Hematopoietic multipotent progenitor cell treated with erythropoietin and hydrocortisone succinate and interleukin-3 and kit ligand, for 4 days (in vitro differentiated cells): Measurements from ENCODE around the gene MED7.
"Not testable (repeated sequence)": the region's sequence is repeated elsewhere in the genome, so short reads cannot be mapped to it uniquely, and the experiment has no call there.

Source experiments
- DNase-seq: peaks from one replicate; pipeline ENCODE4 v3.0.0-alpha.2; 2015

The MED7 gene, protein sequence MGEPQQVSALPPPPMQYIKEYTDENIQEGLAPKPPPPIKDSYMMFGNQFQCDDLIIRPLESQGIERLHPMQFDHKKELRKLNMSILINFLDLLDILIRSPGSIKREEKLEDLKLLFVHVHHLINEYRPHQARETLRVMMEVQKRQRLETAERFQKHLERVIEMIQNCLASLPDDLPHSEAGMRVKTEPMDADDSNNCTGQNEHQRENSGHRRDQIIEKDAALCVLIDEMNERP

DNA sequence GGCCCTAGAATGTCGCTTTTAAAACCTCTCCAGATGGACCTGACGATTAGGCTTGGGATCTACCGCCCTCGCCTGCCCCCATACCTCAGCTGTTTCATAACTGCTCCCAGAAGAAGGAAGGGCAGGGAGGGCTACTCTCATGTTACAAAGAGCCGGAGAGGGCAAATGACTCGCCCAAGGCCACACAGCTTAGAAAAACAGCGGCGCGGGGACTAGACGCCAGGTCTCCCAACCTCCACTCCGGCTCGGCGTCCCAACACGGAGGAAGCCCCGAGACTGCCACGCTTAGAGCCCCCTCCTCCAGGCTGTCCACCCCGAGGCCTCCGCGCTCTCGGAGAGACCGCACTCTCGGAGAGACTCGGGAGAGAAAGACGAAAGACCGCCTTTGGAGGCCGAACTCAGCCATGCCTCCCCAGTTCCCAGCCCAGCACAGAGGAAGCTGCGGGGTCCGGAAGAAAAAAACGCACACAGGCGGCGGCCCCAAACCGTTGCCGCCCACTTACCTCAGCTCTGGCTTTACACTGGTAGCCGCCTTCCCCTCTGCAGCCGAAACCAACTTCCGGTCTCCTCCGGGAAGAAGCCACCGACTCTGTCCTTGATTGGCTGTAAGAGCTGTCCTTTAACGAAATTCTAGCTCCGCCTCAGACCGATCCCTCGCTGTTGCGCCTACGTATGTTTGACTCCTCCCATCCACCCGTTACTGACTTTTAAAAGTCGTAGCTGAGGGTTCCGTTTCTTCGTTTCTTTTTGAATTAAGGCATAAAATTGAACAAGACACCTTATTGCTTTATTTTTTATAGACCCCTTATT, at the start of gene MED7:
Gene MED7, minus strand, starts transcription at position 549 of the 810 bp plus-strand sequence. CDS start 3,434 bp downstream, outside the sequence.
- DNase-seq = peak; percentile 99

GRCh38 chr5:157189223-157189622, 46.6 kb upstream of the MED7 start:
- no peak for DNase-seq

DNA sequence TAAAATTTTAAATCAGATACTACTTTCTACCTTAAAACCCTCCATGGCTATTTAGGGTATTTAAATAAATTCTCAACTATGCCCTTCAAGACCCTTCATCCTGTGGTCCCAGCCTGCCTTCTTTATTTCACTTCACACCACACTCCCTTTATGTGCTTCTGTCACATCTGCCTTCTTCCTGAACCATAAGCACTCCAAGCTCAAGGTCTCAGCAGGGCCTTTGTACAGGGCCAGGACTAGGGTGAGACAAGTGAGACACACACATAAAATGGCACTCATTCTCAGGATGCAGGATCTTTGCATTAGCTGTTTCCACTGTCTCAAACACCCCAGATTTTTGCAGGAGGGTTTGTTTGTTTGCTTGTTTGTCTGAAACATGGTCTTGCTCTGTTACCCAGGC, 45.6 kb upstream of the MED7 start:
- no peak for DNase-seq

DNA sequence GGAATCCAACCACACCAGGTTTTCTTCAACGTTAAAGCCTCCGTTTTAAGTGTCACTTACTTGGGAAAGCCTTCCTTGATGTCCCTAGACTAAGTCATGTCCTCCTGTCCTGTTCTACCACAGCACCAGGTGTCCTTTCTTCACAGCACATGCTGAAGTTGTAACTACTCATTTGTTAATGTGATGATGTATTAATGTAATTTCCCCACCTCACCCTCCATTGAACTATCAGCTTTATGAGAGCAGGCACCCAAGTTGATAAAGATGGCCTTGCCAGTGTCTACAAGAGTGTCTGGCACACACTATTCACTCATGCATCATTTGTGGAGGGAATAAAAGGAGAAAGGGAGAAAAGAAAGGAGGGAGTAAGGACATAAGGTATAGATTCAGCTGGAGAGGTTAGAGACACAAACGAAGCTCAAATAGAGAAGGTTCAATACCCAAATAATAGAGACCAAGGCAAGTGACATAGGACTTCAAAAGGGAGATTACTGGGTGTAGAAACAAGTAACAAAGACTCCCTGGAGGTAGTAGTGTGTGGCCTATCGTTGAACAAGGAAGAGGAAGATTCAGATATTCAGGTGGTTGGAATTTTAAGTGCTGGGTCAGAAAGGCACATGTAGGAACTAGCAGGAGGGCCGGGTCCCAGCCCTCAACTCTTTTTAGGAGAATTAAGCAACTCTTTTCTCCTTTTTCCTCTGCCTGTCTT, 44.5 kb upstream of the MED7 start:
- no peak for DNase-seq

GRCh38 chr5:157186309-157187045, 43.8 kb upstream of the MED7 start:
- no peak for DNase-seq

- not testable (repeated sequence) for DNase-seq
Observed at GRCh38 chr5:157185122-157185521, 42.5 kb upstream of the MED7 start.

DNA sequence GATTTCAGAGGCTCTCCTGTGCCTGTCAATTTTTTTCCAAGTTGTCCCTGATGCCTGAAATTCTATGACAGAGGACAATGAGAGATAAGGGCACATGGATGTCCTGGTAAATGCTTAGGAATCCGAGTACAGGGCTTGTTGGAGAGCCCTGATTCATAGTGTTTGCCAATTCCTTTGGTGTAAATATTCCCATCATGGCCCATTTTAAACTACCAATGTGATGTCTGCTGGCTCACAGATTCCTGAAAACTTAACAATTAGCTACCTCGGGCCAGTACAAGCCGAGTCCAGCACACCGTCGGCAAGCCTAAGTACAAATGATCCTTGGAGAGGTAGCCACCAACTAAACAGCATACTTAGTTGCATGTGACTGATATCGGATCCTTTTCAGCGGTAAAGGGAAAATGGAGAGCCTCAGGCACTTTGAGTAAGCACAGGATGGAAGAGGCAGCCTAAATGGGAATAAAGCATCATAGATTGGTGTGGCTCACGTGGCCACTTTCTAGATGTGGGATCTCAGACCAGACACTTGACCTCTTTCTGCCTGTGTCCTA, 41.5 kb upstream of the MED7 start:
- no peak for DNase-seq

GRCh38 chr5:157182143-157182757, 39.6 kb upstream of the MED7 start:
- DNase-seq = no peak

DNA sequence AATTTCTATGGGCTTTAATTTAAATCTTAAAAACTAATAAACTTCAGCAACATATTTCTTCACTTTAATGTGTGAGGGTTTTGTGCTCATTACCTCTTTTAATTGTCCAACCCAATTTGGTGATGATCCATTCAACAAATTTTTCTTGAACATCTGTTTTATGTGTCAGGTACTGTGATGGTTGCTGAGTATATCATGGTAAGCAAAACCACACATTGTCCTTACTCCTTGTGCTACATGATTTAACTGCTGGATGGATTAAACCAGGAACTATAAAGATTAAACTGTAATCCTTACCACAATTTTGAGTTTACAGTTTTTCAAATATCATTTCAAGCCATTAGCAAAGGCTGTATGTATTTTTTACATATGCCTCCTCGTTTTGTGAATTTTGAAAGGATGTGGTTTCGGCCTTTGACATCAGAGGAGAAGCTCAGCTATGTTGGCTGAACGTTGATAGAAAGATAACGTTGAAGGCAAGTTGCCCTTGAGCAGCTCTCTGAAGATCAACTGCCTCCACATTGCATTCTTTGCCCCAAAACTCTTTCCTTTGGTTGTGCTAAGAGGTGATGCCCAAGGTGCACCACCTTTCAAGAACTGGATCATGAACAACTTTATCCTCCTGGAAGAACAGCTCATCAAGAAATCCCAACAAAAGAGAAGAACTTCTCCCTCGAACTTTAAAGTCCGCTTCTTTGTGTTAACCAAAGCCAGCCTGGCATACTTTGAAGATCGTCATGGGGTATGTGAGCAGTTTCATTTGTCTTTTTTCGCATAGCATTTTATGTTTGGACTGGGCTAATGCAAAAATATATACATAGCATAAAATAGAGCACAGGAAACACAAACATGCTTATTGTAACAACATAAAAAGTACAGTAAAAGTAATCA, 38.0 kb upstream of the MED7 start, which contains the start of gene ITK:
Gene ITK, plus strand, starts transcription at position 467 of the 891 bp plus-strand sequence. Its CDS starts 138 bp downstream, at position 605.
- DNase-seq = peak; percentile 70

DNA sequence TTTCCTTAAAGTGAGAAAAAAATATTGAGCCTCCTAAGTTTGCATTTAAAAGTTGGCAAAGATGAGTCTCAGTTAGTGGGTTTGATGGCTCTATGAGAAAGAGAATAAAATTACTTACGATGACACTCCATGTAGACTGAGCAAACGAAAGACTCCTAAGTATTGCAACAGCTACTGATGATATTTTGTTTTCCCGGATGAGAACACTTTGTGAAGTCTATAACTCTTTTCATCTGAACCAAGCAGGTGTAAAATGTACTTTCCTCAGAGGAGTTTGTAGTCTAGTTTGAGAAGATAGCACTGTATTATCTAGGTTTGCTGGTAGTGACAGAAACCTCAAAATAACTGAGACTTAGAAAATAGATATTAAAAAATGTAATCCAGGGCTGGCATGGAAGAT, 36.3 kb upstream of the MED7 start:
- no peak for DNase-seq

DNA sequence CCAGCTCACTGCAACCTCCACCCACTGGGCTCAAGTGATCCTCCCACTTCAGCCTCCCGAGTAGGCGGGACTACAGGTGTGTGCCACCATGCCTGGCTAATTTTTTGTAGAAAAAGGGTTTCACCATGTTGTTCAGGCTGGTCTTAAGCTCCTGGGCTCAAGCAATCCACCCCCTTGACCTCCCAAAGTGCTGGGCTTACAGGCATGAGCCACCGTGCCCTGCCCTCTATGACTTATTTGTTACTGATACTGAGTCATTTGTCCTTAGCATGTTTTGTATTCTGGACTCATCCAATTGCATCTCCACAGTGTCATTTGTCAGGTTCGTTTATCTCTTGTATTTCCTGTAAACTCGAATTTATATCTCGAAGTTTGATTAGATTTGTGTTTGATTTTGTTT, 35.3 kb upstream of the MED7 start:
- no peak for DNase-seq

- no peak for DNase-seq
Observed at GRCh38 chr5:157175071-157175612, 32.5 kb upstream of the MED7 start.

DNA sequence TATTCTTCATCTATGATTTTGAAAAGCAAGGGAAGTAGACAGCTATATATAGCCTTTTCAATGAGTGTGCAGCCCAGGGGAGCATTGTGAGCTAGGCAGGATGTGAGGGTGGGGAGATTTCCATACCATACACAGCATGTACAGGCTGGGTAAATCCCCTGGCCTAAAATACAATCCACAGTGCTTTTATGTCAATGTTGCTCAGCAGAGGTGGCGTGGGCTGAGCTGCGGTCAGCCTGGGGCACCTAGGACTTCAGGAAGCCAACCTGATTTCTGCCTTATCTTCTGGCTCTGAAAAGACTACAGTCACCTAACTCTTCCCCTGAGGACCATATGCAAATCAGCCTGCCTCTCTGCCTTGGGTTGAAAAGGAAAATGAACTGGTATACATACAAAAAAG, 29.7 kb upstream of the MED7 start:
- DNase-seq = no peak

- no peak for DNase-seq
Observed at GRCh38 chr5:157168286-157168685, 25.6 kb upstream of the MED7 start.

DNA sequence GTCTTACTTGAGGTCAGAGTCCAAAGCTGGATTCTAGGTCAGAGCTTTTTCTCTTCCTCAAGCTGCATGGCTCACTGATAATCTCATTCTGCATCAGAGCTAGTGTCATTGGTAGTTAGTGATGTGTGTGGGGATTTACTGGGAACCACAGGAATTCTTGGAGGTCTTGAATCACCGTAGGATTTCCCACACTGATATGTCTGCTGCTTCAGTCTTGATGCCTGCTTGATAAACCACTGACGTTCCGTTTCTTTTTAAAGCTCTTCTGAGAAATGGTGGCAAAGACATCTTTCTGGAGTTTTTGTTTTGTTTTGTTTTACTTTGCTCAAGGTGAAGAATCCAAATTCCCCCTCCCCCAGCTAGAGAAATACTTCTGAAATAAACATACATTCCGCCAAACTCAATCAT, 24.6 kb upstream of the MED7 start:
- DNase-seq = no peak

GRCh38 chr5:157166214-157167213, 23.8 kb upstream of the MED7 start, which contains the start of gene GARIN3:
TSS of gene GARIN3 (minus strand) at chr5:157166264. CDS start at chr5:157166168, 96 bp downstream.
- no peak for DNase-seq

GRCh38 chr5:157165668-157166067, 23.0 kb upstream of the MED7 start:
- no peak for DNase-seq

- no peak for DNase-seq
Observed at GRCh38 chr5:157165261-157165660, 22.6 kb upstream of the MED7 start.

- DNase-seq = no peak
Observed at GRCh38 chr5:157164521-157164920, 21.9 kb upstream of the MED7 start.
